Endothelial cell of umbilical vein (primary cell): ENCODE results near the gene OR5M8. TPM values are rescaled to one million over a fixed set of nuclear protein-coding genes. Genes with fewer than 3 reads are reported as not detected.

Experiments used
- Bru-seq: library from RNA; stranded (reverse); fragments of 400-500 nt; gene quantifications from one replicate; lab custom pipeline; 2021; lab: Mats Ljungman, UMichigan
- BruChase-seq, 2 experiments: library from RNA; stranded (reverse); fragments of 400-500 nt; gene quantifications; one replicate each; lab custom pipeline; 2021; lab: Mats Ljungman, UMichigan
- BruUV-seq: library from RNA; stranded (reverse); fragments of 400-500 nt; replicated peaks from 2 replicates; lab custom pipeline; 2021; lab: Mats Ljungman, UMichigan
- CTCF ChIA-PET: fragments of 300-600, 350-600 bp; sonication (Branson Sonifier 250); formaldehyde crosslinking; loops from one replicate; lab custom pipeline; 2021; ENCODE audit warnings: antibody characterized with exemption, inconsistent platforms; lab: Charles Lee
- POLR2A ChIA-PET: fragments of 300-600, 350-600 bp; sonication (Branson Sonifier 250); formaldehyde crosslinking; loops from one replicate; lab custom pipeline; 2021; ENCODE audit warnings: antibody characterized with exemption, inconsistent platforms; lab: Charles Lee
- DNase-seq: peaks from one replicate; pipeline ENCODE4 v3.0.0-alpha.2; 2011; ENCODE audit warnings: low read depth, low spot score
- FAIRE-seq: peaks from 2 replicates; lab custom pipeline; 2011; peaks lifted over from hg19 to GRCh38; lab: Jason Lieb, UNC
- H2AFZ ChIP-seq: 2 replicates; pipeline ENCODE4 v1.6.0; 2012; ENCODE audit warnings: low read depth, low read length, control low read depth, inconsistent platforms
- H3K27ac ChIP-seq: 2 replicates; pipeline ENCODE4 v1.5.1; 2011; ENCODE audit warnings: low read depth, mild to moderate bottlenecking, control low read depth, low read length, moderate library complexity; ENCODE audit not compliant: insufficient read depth
- H3K27me3 ChIP-seq, 2 experiments: 2 replicates each; pipeline versions ENCODE4 v1.6.0 to v1.6.1; 2011; ENCODE audit warnings: low read length in 2 of 2, mixed read lengths in 1 of 2; ENCODE audit not compliant: control insufficient read depth in 2 of 2, insufficient read depth in 2 of 2
- H3K36me3 ChIP-seq, 2 experiments: 2 replicates in 1 of 2; 3 replicates in 1 of 2; pipeline ENCODE4 v1.5.1; 2011; ENCODE audit warnings: low read length in 2 of 2, mild to moderate bottlenecking in 1 of 2, moderate library complexity in 1 of 2; ENCODE audit not compliant: control insufficient read depth in 2 of 2, insufficient read depth in 2 of 2; ENCODE audit errors: extremely low read depth in 1 of 2
- H3K4me1 ChIP-seq: 3 replicates; pipeline ENCODE4 v1.5.1; 2011; ENCODE audit warnings: mild to moderate bottlenecking, low read length; ENCODE audit not compliant: control insufficient read depth, insufficient read depth; ENCODE audit errors: extremely low read depth
- H3K4me2 ChIP-seq: 2 replicates; pipeline ENCODE4 v1.6.1; 2011; ENCODE audit warnings: low read length, control low read depth, mixed read lengths; ENCODE audit not compliant: insufficient read depth
- H3K4me3 ChIP-seq, 3 experiments: fragments of 200-600 bp in 1 of 3; sonication (generic), shearing (Covaris generic) in 1 of 3; replicated peaks in 1 of 3; 2 replicates each; pipeline ENCODE4 v1.5.1; 2011 to 2016; ENCODE audit warnings: control low read depth in 3 of 3, low read length in 3 of 3, mild to moderate bottlenecking in 2 of 3, inconsistent platforms in 1 of 3, low read depth in 1 of 3, moderate library complexity in 1 of 3; ENCODE audit not compliant: insufficient read depth in 1 of 3
- H3K79me2 ChIP-seq: 2 replicates; pipeline ENCODE4 v1.6.0; 2012; ENCODE audit warnings: low read length, inconsistent platforms; ENCODE audit not compliant: control insufficient read depth, insufficient read depth
- H3K9ac ChIP-seq: replicated peaks from 2 replicates; pipeline ENCODE3; 2011; ENCODE audit warnings: low read length, control low read depth; ENCODE audit not compliant: insufficient read depth; ENCODE audit errors: extremely low read depth
- H3K9me1 ChIP-seq: replicated peaks from 3 replicates; pipeline ENCODE4 v1.6.0; 2011; ENCODE audit warnings: mild to moderate bottlenecking, low read length; ENCODE audit not compliant: control insufficient read depth, insufficient read depth; ENCODE audit errors: extremely low read depth
- H3K9me3 ChIP-seq: replicated peaks from 2 replicates; pipeline ENCODE4 v1.5.1; 2012; ENCODE audit warnings: low read length, inconsistent platforms; ENCODE audit not compliant: control insufficient read depth, insufficient read depth
- H4K20me1 ChIP-seq: replicated peaks from 2 replicates; pipeline ENCODE3; 2011; ENCODE audit warnings: mild to moderate bottlenecking, low read length; ENCODE audit not compliant: control insufficient read depth, insufficient read depth; ENCODE audit errors: extremely low read depth
- CTCF ChIP-seq, 2 donors: IDR thresholded peaks; 1 replicate in 1 of 2; 2 replicates in 1 of 2; pipeline ENCODE4 v1.5.1; 2011; ENCODE audit warnings: low read length in 2 of 2, mild to moderate bottlenecking in 2 of 2, moderate library complexity in 2 of 2, control low read depth in 1 of 2, inconsistent platforms in 1 of 2, low read depth in 1 of 2; ENCODE audit not compliant: insufficient read depth in 1 of 2; ENCODE audit errors: extremely low read depth in 1 of 2
- EZH2 ChIP-seq: IDR thresholded peaks from 2 replicates; pipeline ENCODE4 v1.6.1; 2012; ENCODE audit warnings: borderline replicate concordance, low read depth, mild to moderate bottlenecking, moderate library complexity, low read length, inconsistent platforms; ENCODE audit not compliant: severe bottlenecking
- FOS ChIP-seq: IDR thresholded peaks from 2 replicates; pipeline ENCODE4 v1.6.1; 2011; ENCODE audit warnings: mild to moderate bottlenecking, low read length, moderate library complexity, borderline replicate concordance; ENCODE audit not compliant: insufficient read depth
- GATA2 ChIP-seq: IDR thresholded peaks from 2 replicates; pipeline ENCODE4 v1.7.0; 2011; ENCODE audit warnings: low read depth, mild to moderate bottlenecking, moderate library complexity, mixed read lengths, low read length; ENCODE audit not compliant: insufficient read length, insufficient read depth
- JUN ChIP-seq: IDR thresholded peaks from 2 replicates; pipeline ENCODE4 v1.6.1; 2011; ENCODE audit warnings: borderline replicate concordance, low read depth; ENCODE audit not compliant: insufficient read length, insufficient read depth
- MAX ChIP-seq: IDR thresholded peaks from 2 replicates; pipeline ENCODE4 v1.6.1; 2011; ENCODE audit not compliant: insufficient read depth, insufficient read length
- MYC ChIP-seq: IDR thresholded peaks from one replicate; pipeline ENCODE4 v1.6.1; 2011; ENCODE audit warnings: mild to moderate bottlenecking, low read depth, low read length
- POLR2A ChIP-seq: IDR thresholded peaks from 2 replicates; pipeline ENCODE4 v1.6.1; 2012; ENCODE audit warnings: low read depth, mild to moderate bottlenecking, control low read depth, low read length
- POLR2AphosphoS5 ChIP-seq: IDR thresholded peaks from 2 replicates; pipeline ENCODE4 v1.6.1; 2012; ENCODE audit warnings: low read depth, mild to moderate bottlenecking, control low read depth, low read length, moderate library complexity; ENCODE audit not compliant: insufficient read depth
- dilution Hi-C: fragments of 300-500 bp; cut with MboI; formaldehyde crosslinking; loops from one replicate; pipeline ENCODE4 v1.15.0; 2019; ENCODE audit warnings: low sequenced_read_pairs; ENCODE audit not compliant: extremely low pct_ligation_motif_present
- intact Hi-C: fragments of 100-400 bp; cut with micrococcal nuclease; formaldehyde crosslinking; loops from one replicate; pipeline ENCODE4 v1.10.0; 2022
- long read RNA-seq: library from polyadenylated mRNA; stranded (forward); transcript quantifications from one replicate; pipeline ENCODE4 v2.0.0, GENCODE V29; 2021
- polyA minus RNA-seq, 3 experiments: library from RNA; depleted of rRNA, polyadenylated mRNA; stranded (reverse); fragments of >200 nt; gene quantifications; 1 replicate in 1 of 3; 2 replicates in 2 of 3; pipeline ENCODE4 v1.2.3, GENCODE V29; 2011
- polyA plus RNA-seq, 4 experiments: library from polyadenylated mRNA; depleted of rRNA in 3 of 4; stranded (reverse) in 3 of 4; unstranded in 1 of 4; fragments of >200 nt; gene quantifications; 2 replicates each; pipeline versions ENCODE4 v1.2.1 to v1.2.3, GENCODE V29; 2011 to 2012; ENCODE audit warnings: missing spikeins in 1 of 4
- total RNA-seq: library from RNA; stranded (reverse); gene quantifications from 2 replicates; pipeline ENCODE4 v1.2.3, GENCODE V29; 2021

OR5M8 gene
- total RNA-seq, result not detected in 2 replicates
- polyA plus RNA-seq, result not detected in 2 replicates
- not detected in 2 replicates for polyA plus RNA-seq (2011; cell fraction: cytosol; rRNA removed)
- polyA plus RNA-seq (2011; cell fraction: nucleus; rRNA removed), result not detected in 2 replicates
- not detected in 2 replicates for polyA plus RNA-seq (2012)
- not detected in 2 replicates for polyA minus RNA-seq
- not detected for polyA minus RNA-seq (2011; cell fraction: cytosol; rRNA and poly(A)+ RNA removed)
- polyA minus RNA-seq (2011; cell fraction: nucleus; rRNA and poly(A)+ RNA removed), result not detected in 2 replicates
- not detected for Bru-seq, nascent RNA
- BruChase-seq, experiment 1, labeled RNA remaining after a 6-hour chase, result not detected
- not detected for BruChase-seq, experiment 2, labeled RNA remaining after a 2-hour chase
- long read RNA-seq, result 0 reads

GRCh38 chr11:56491270-56491669 is at the start of gene OR5M8:
Gene OR5M8 (minus strand): TSS chr11:56491370. CDS start chr11:56491370, 0 bp downstream.
- Histone ChIP-seq H3K79me2 (no peaks in the 10 kb centered on the region), H3K9me3 (peaks cover 2% of the 10 kb centered on the region), H3K4me3 (no peak within 1 kb of the TSS), H3K4me2 (no peak within 1 kb of the TSS), H3K9ac (no peak within 1 kb of the TSS), H3K36me3 (no peaks in the 10 kb centered on the region), H2AFZ (no peak within 1 kb of the TSS), H3K27me3 (no peaks in the 10 kb centered on the region), H4K20me1 (no peaks in the 10 kb centered on the region), H3K27ac (no peak within 1 kb of the TSS), H3K4me1 (no peaks in the 10 kb centered on the region), H3K9me1 (no peaks in the 10 kb centered on the region)
- intact Hi-C loops (no loop called here), dilution Hi-C loops (no loop called here)
- DNase-seq (no peak), FAIRE-seq (no peak)
- BruUV-seq, result no TSS peak
- ChIA-PET POLR2A (no interaction called here), CTCF (no interaction called here)
- TF ChIP-seq MAX, result no peak
- no peak for TF ChIP-seq POLR2A
- no peak for TF ChIP-seq EZH2
- no peak for TF ChIP-seq JUN
- no peak for TF ChIP-seq MYC
- TF ChIP-seq GATA2, result no peak
- no peak for TF ChIP-seq POLR2AphosphoS5
- no peak for TF ChIP-seq CTCF (IDR thresholded peaks at IDR 0.05; ENCODE audit: extremely low read depth in 1 of 2, insufficient read depth in 1 of 2, low read depth in 1 of 2, low read length in 2 of 2)
- TF ChIP-seq FOS, result no peak
